ENCODE data around the gene OTUB1. TPM values are rescaled to one million over a fixed set of nuclear protein-coding genes. Genes with fewer than 3 reads are reported as not detected.

The OTUB1 gene
- total and polyA plus RNA-seq, 2 of the 13 experiments (the other 11 are each of a cell fraction or from before 2014, with no cell fraction given) = 58.8 to 130 TPM

GRCh38 chr11:63986156-63986931 lies at the start of gene OTUB1 (continued):
- no peak for TF ChIP-seq ELK4 (CRISPR knock-in tag; IDR thresholded peaks at IDR 0.05; ENCODE audit: borderline replicate concordance)
- peak; percentile 84; the same call in 1 of the 2 replicates for TF ChIP-seq SIN3B (IDR thresholded peaks at IDR 0.05; ENCODE audit: low read length)
- TF ChIP-seq ZNF629 (CRISPR knock-in tag; conservative IDR thresholded peaks at IDR 0.05) = no peak; the same call in 1 of the 2 replicates
- 0 out of 2 replicates have a peak, but pooled peaks have one; percentile 45 for TF ChIP-seq ZNF17 (CRISPR knock-in tag; IDR thresholded peaks at IDR 0.05)
- no peak for TF ChIP-seq RAD51 (IDR thresholded peaks at IDR 0.05; ENCODE audit: borderline replicate concordance)
- no peak for TF ChIP-seq NFYC (CRISPR knock-in tag; IDR thresholded peaks at IDR 0.05)
- TF ChIP-seq XRCC5 (optimal IDR thresholded peaks at IDR 0.05; ENCODE audit: low read length) = peak; percentile 18
- TF ChIP-seq SRSF4 (IDR thresholded peaks at IDR 0.05; ENCODE audit: low read depth, low read length, poor library complexity, severe bottlenecking) = no peak
- TF ChIP-seq THAP9 (CRISPR knock-in tag; IDR thresholded peaks at IDR 0.05; ENCODE audit: borderline replicate concordance) = peak; percentile 97
- TF ChIP-seq ZNF225 (CRISPR knock-in tag; IDR thresholded peaks at IDR 0.05) = no peak; the same call in 1 of the 2 replicates
- no peak for TF ChIP-seq SIX1 (CRISPR knock-in tag; IDR thresholded peaks at IDR 0.05; ENCODE audit: borderline replicate concordance)
- 0 out of 2 replicates have a peak, but pooled peaks have one; percentile 58 for TF ChIP-seq GFI1 (CRISPR knock-in tag; IDR thresholded peaks at IDR 0.05; ENCODE audit: borderline replicate concordance)
- TF ChIP-seq ZNF337 (CRISPR knock-in tag; IDR thresholded peaks at IDR 0.05; ENCODE audit: borderline replicate concordance, low read depth) = no peak
- TF ChIP-seq SMAD1 (CRISPR knock-in tag; IDR thresholded peaks at IDR 0.05; ENCODE audit: borderline replicate concordance, low read depth) = no peak
- TF ChIP-seq ZKSCAN8 (CRISPR knock-in tag; IDR thresholded peaks at IDR 0.05; ENCODE audit: borderline replicate concordance) = peak; percentile 69
- peak; percentile 47 for TF ChIP-seq HDAC2 (CRISPR knock-in tag; IDR thresholded peaks at IDR 0.05)
- peak; percentile 33; the same call in 1 of the 2 replicates for TF ChIP-seq ZNF556 (CRISPR knock-in tag; IDR thresholded peaks at IDR 0.05; ENCODE audit: borderline replicate concordance)
- no peak for TF ChIP-seq ZNF703 (CRISPR knock-in tag; IDR thresholded peaks at IDR 0.05; ENCODE audit: borderline replicate concordance)
- no peak for TF ChIP-seq TRIM22 (IDR thresholded peaks at IDR 0.05)
- TF ChIP-seq GMEB1 (CRISPR knock-in tag; IDR thresholded peaks at IDR 0.05; ENCODE audit: borderline replicate concordance) = peak; percentile 65; the same call in 1 of the 2 replicates
- TF ChIP-seq AKAP8 (CRISPR knock-in tag; IDR thresholded peaks at IDR 0.05) = peak; percentile 75
